Femur (tissue), 1 donor: Measurements from ENCODE around the gene NR4A3.

ENCODE experiments used
- DNase-seq: peaks from one replicate; pipeline ENCODE4 v3.0.0-alpha.2; 2017

NR4A3 gene

GRCh38 chr9:99814359-99814758 is 7.3 kb upstream of the NR4A3 start:
- no peak for DNase-seq

- no peak for DNase-seq
Measured at GRCh38 chr9:99816392-99816791, 5.3 kb upstream of the NR4A3 start.

GRCh38 chr9:99818500-99818899 is 3.2 kb upstream of the NR4A3 start:
- no peak for DNase-seq

- DNase-seq, result peak; percentile 92
Measured at GRCh38 chr9:99819123-99819855, 2.4 kb upstream of the NR4A3 start.

GRCh38 chr9:99819856-99820684 is 1.6 kb upstream of the NR4A3 start:
- DNase-seq, result peak; percentile 96

- DNase-seq, result peak; percentile 78
Measured at GRCh38 chr9:99820685-99821395, 845 bp upstream of the NR4A3 start.

GRCh38 chr9:99822109-99822805 is 572 bp downstream of the NR4A3 start:
- peak; percentile 78 for DNase-seq

- peak; percentile 33 for DNase-seq
Measured at GRCh38 chr9:99822806-99823591, 1.3 kb downstream of the NR4A3 start.

GRCh38 chr9:99823681-99824377 is 2.1 kb downstream of the NR4A3 start:
- peak; percentile 67 for DNase-seq

GRCh38 chr9:99824378-99825171 is 2.9 kb downstream of the NR4A3 start:
- peak; percentile 57 for DNase-seq

GRCh38 chr9:99825172-99826046 is 3.7 kb downstream of the NR4A3 start:
- DNase-seq, result no peak

GRCh38 chr9:99826579-99826978 is 4.9 kb downstream of the NR4A3 start:
- DNase-seq, result no peak

- DNase-seq, result no peak
Measured at GRCh38 chr9:99827244-99827643, 5.6 kb downstream of the NR4A3 start.

GRCh38 chr9:99828054-99828416 is 6.3 kb downstream of the NR4A3 start:
- DNase-seq, result no peak

GRCh38 chr9:99828417-99829176 is 6.9 kb downstream of the NR4A3 start:
- peak; percentile 57 for DNase-seq

- no peak for DNase-seq
Measured at GRCh38 chr9:99831857-99832557, 10.3 kb downstream of the NR4A3 start.

GRCh38 chr9:99832558-99832864 is 10.8 kb downstream of the NR4A3 start:
- no peak for DNase-seq

- DNase-seq, result no peak
Measured at GRCh38 chr9:99833735-99834134, 12.1 kb downstream of the NR4A3 start.
